Purkinje cell (primary cell): ENCODE results near the gene C19orf67. TPM values are rescaled to one million over a fixed set of nuclear protein-coding genes. Genes with fewer than 3 reads are reported as not detected.

Experiments
- polyA plus RNA-seq: library from polyadenylated mRNA; unstranded; fragments of >200 nt; fragmentation: Nextera tagmentation; gene quantifications from 2 replicates; pipeline ENCODE4 v1.2.1, GENCODE V29; 2014

The C19orf67 gene
- polyA plus RNA-seq: not detected in 2 replicates

GRCh38 chr19:14085309-14085995 is at the start of gene C19orf67:
TSS of gene C19orf67 (minus strand) at chr19:14085783. CDS start at chr19:14085627, 156 bp downstream.

GRCh38 chr19:14117668-14118164 is 32.1 kb upstream of the C19orf67 start, which contains the start of gene PRKACA:
TSS of gene PRKACA (minus strand) at chr19:14117762. CDS start at chr19:14117547, 215 bp downstream.

GRCh38 chr19:14090509-14091080 is 5.0 kb upstream of the C19orf67 start, which contains the start of gene SAMD1:
TSS of gene SAMD1 (minus strand) at chr19:14090751.

GRCh38 chr19:14072535-14073260 is 12.9 kb downstream of the C19orf67 start, which contains the start of gene MISP3:
TSS of gene MISP3 (plus strand) at chr19:14072786. CDS start at chr19:14073310, 524 bp downstream.

GRCh38 chr19:14061751-14062557 is 23.6 kb downstream of the C19orf67 start, which contains the start of gene PALM3:
TSS of gene PALM3 (minus strand) at chr19:14062076. CDS start at chr19:14061980, 96 bp downstream.

GRCh38 chr19:14031719-14032480 is 53.7 kb downstream of the C19orf67 start, which contains the start of gene IL27RA:
TSS of gene IL27RA (plus strand) at chr19:14031762. CDS start at chr19:14031873, 111 bp downstream.

Other genes starting within 250 kb of the C19orf67 start
- 2.2 TPM in 1 of 2 replicates, not detected in the other for gene NANOS3, start 208.6 kb downstream of the C19orf67 start, polyA plus RNA-seq
- gene BRME1, start 179.7 kb downstream of the C19orf67 start, polyA plus RNA-seq: 0.20 TPM in 1 of 2 replicates, not detected in the other
- 1.1 and 3.0 TPM in 2 replicates for gene CC2D1A, start 179.6 kb downstream of the C19orf67 start, polyA plus RNA-seq
- not detected in 2 replicates for gene PODNL1, start 147.4 kb downstream of the C19orf67 start, polyA plus RNA-seq
- gene DCAF15, start 133.3 kb downstream of the C19orf67 start, polyA plus RNA-seq: 5.3 TPM in 1 of 2 replicates, not detected in the other
- gene RFX1, start 79.5 kb downstream of the C19orf67 start, polyA plus RNA-seq: 0.35 and 0.52 TPM in 2 replicates
- gene RLN3, start 57.6 kb downstream of the C19orf67 start, polyA plus RNA-seq: not detected in 2 replicates
- 0.99 TPM in 1 of 2 replicates, not detected in the other for gene IL27RA, start 54.0 kb downstream of the C19orf67 start, polyA plus RNA-seq
- 0.13 TPM in 1 of 2 replicates, not detected in the other for gene PALM3, start 23.7 kb downstream of the C19orf67 start, polyA plus RNA-seq
- 3.4 and 6.2 TPM in 2 replicates for gene MISP3, start 13.0 kb downstream of the C19orf67 start, polyA plus RNA-seq
- 3.1 and 6.4 TPM in 2 replicates for gene SAMD1, start 5.0 kb upstream of the C19orf67 start, polyA plus RNA-seq
- gene PRKACA, start 32.0 kb upstream of the C19orf67 start, polyA plus RNA-seq: 3.5 and 5.8 TPM in 2 replicates
- gene ASF1B, start 50.8 kb upstream of the C19orf67 start, polyA plus RNA-seq: not detected in 2 replicates
- gene ADGRL1, start 120.4 kb upstream of the C19orf67 start, polyA plus RNA-seq: 1.1 and 2.4 TPM in 2 replicates